Nephron progenitor cell (in vitro differentiated cells): Measurements from ENCODE around the gene STMND1.

ENCODE experiments used
- DNase-seq: peaks from one replicate; pipeline ENCODE4 v3.0.0; 2021
- H3K27ac Mint-ChIP-seq: 2 replicates; pipeline ENCODE4 v1.8.0; 2021; ENCODE audit warnings: mild to moderate bottlenecking, moderate library complexity, mixed read lengths
- H3K27me3 Mint-ChIP-seq: 2 replicates; pipeline ENCODE4 v1.8.0; 2021; ENCODE audit warnings: mild to moderate bottlenecking, low read depth, mixed read lengths; ENCODE audit not compliant: poor library complexity
- H3K36me3 Mint-ChIP-seq: 2 replicates; pipeline ENCODE4 v1.8.0; 2021; ENCODE audit warnings: low read depth, mixed read lengths
- H3K4me1 Mint-ChIP-seq: 2 replicates; pipeline ENCODE4 v1.8.0; 2021; ENCODE audit warnings: mixed read lengths
- H3K4me3 Mint-ChIP-seq: 2 replicates; pipeline ENCODE4 v1.8.0; 2021; ENCODE audit warnings: mild to moderate bottlenecking, moderate library complexity, mixed read lengths
- H3K9me3 Mint-ChIP-seq: 2 replicates; pipeline ENCODE4 v1.8.0; 2021; ENCODE audit warnings: mild to moderate bottlenecking, moderate library complexity, mixed read lengths
- CTCF ChIP-seq: fragments of 200-600 bp; sonication (generic); IDR thresholded peaks from 2 replicates; pipeline ENCODE4 v1.5.0; 2021; ENCODE audit warnings: antibody characterized with exemption

The STMND1 gene

GRCh38 chr6:17100806-17101205, 1.0 kb upstream of the STMND1 start:
- Mint-ChIP-seq H3K36me3 (no peaks in the 10 kb centered on the region), H3K27me3 (peaks cover 53% of the 10 kb centered on the region)
- TF ChIP-seq CTCF = no peak

GRCh38 chr6:17102258-17102870, 514 bp downstream of the STMND1 start:
- Mint-ChIP-seq H3K4me3 (peak overlapping the region; percentile 86), H3K9me3 (no peaks in the 10 kb centered on the region), H3K27me3 (peaks cover 58% of the 10 kb centered on the region), H3K36me3 (no peaks in the 10 kb centered on the region), H3K4me1 (peaks cover 15% of the 10 kb centered on the region), H3K27ac (no peak overlapping the region)
- no peak for DNase-seq
- no peak for TF ChIP-seq CTCF

More at GRCh38 chr6:17100806-17101205, 1.0 kb upstream of the STMND1 start:
- no peak overlapping the region for H3K4me3 Mint-ChIP-seq
- H3K4me1 Mint-ChIP-seq = peaks cover 21% of the 10 kb centered on the region
- H3K27ac Mint-ChIP-seq = no peak overlapping the region
- DNase-seq = no peak
- H3K9me3 Mint-ChIP-seq = no peaks in the 10 kb centered on the region

GRCh38 chr6:17103715-17104114, 1.9 kb downstream of the STMND1 start:
- Mint-ChIP-seq H3K36me3 (no peaks in the 10 kb centered on the region), H3K4me3 (no peak overlapping the region), H3K27me3 (peaks cover 58% of the 10 kb centered on the region), H3K9me3 (no peaks in the 10 kb centered on the region), H3K4me1 (peaks cover 15% of the 10 kb centered on the region), H3K27ac (no peak overlapping the region)
- no peak for TF ChIP-seq CTCF
- no peak for DNase-seq

- Mint-ChIP-seq H3K36me3 (no peaks in the 10 kb centered on the region), H3K27ac (no peak overlapping the region), H3K4me1 (no peaks in the 10 kb centered on the region), H3K9me3 (no peaks in the 10 kb centered on the region), H3K27me3 (peaks cover 23% of the 10 kb centered on the region), H3K4me3 (no peak overlapping the region)
- TF ChIP-seq CTCF = no peak
- DNase-seq = no peak
These were observed 6.0 kb downstream of the STMND1 start for GRCh38 chr6:17107863-17108262.

GRCh38 chr6:17115251-17116116, 13.6 kb downstream of the STMND1 start:
- DNase-seq = no peak
- Mint-ChIP-seq H3K27me3 (peaks cover 9% of the 10 kb centered on the region), H3K27ac (no peak overlapping the region)

More at GRCh38 chr6:17115251-17116116, 13.6 kb downstream of the STMND1 start:
- H3K4me1 Mint-ChIP-seq = peaks cover 14% of the 10 kb centered on the region
- no peak for TF ChIP-seq CTCF
- H3K9me3 Mint-ChIP-seq = no peaks in the 10 kb centered on the region
- H3K4me3 Mint-ChIP-seq = no peak overlapping the region
- H3K36me3 Mint-ChIP-seq = no peaks in the 10 kb centered on the region
